HL-60 (cell line): ENCODE results near the gene ECHS1.

Experiments used
- TF ChIP-seq, protein P1 (sequence below): IDR thresholded peaks from one replicate; pipeline ENCODE4 v1.5.1; 2011; ENCODE audit warnings: low read length, control low read depth, inconsistent platforms; ENCODE audit not compliant: insufficient read depth
- TF ChIP-seq, protein P2 (sequence below): IDR thresholded peaks from 2 replicates; pipeline ENCODE4 v1.6.1; 2012; ENCODE audit warnings: low read depth; ENCODE audit not compliant: insufficient replicate concordance

DNA sequence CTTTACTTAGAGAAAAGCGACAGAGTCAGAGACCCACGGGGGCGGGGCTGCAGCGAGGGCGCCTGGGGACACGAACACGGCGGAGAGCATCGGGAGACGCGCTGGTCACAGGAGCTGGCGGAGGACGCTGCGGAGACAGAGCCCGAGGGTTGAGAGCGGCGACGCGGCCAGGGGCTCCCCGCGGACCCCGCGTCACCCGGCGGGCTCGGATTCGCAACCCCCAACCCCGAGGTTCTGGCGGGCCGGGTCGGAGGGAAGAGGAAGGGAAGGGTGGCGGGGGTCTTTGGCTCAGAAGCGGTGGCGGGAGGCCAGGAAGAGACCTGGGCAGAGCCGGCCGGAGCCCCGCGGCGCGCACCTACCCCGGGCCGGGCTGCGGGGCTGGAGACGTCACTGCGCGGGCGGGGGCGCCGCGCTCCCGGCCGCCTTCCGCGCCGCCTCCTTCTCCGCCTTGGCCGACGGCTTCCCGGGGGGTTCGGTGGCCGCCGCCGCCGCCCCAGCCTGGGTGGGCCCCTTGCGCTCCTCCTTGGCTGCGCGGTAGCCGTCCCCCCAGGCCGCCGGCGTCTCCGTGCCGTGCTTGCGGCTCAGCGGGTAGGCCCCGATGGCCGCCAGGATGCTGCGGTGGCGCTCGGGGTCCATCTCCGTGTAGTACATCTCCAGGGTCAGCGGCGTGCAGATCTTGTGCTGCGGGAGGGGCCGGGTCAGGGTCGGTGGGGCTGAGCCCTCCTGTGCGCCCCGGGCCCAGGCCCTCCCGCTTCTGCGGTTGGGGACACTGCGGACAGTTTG lies 47.5 kb downstream of the ECHS1 start:
- TF ChIP-seq, protein P1, sequence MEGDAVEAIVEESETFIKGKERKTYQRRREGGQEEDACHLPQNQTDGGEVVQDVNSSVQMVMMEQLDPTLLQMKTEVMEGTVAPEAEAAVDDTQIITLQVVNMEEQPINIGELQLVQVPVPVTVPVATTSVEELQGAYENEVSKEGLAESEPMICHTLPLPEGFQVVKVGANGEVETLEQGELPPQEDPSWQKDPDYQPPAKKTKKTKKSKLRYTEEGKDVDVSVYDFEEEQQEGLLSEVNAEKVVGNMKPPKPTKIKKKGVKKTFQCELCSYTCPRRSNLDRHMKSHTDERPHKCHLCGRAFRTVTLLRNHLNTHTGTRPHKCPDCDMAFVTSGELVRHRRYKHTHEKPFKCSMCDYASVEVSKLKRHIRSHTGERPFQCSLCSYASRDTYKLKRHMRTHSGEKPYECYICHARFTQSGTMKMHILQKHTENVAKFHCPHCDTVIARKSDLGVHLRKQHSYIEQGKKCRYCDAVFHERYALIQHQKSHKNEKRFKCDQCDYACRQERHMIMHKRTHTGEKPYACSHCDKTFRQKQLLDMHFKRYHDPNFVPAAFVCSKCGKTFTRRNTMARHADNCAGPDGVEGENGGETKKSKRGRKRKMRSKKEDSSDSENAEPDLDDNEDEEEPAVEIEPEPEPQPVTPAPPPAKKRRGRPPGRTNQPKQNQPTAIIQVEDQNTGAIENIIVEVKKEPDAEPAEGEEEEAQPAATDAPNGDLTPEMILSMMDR = no peak
- TF ChIP-seq, protein P2, sequence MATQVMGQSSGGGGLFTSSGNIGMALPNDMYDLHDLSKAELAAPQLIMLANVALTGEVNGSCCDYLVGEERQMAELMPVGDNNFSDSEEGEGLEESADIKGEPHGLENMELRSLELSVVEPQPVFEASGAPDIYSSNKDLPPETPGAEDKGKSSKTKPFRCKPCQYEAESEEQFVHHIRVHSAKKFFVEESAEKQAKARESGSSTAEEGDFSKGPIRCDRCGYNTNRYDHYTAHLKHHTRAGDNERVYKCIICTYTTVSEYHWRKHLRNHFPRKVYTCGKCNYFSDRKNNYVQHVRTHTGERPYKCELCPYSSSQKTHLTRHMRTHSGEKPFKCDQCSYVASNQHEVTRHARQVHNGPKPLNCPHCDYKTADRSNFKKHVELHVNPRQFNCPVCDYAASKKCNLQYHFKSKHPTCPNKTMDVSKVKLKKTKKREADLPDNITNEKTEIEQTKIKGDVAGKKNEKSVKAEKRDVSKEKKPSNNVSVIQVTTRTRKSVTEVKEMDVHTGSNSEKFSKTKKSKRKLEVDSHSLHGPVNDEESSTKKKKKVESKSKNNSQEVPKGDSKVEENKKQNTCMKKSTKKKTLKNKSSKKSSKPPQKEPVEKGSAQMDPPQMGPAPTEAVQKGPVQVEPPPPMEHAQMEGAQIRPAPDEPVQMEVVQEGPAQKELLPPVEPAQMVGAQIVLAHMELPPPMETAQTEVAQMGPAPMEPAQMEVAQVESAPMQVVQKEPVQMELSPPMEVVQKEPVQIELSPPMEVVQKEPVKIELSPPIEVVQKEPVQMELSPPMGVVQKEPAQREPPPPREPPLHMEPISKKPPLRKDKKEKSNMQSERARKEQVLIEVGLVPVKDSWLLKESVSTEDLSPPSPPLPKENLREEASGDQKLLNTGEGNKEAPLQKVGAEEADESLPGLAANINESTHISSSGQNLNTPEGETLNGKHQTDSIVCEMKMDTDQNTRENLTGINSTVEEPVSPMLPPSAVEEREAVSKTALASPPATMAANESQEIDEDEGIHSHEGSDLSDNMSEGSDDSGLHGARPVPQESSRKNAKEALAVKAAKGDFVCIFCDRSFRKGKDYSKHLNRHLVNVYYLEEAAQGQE = no peak
